Muscle of back (tissue), 11 donors: Measurements from ENCODE around the gene KRT81. TPM values are rescaled to one million over a fixed set of nuclear protein-coding genes. Genes with fewer than 3 reads are reported as not detected.
"Not testable (repeated sequence)": the region's sequence is repeated elsewhere in the genome, so short reads cannot be mapped to it uniquely, and the experiment has no call there.

Experiments
- DNase-seq, 3 donors: peaks; one replicate each; pipeline versions ENCODE4 v3.0.0 to v3.0.0-alpha.2; 2013
- polyA plus RNA-seq, 10 donors: library from polyadenylated mRNA; unstranded; fragments of 120-200 nt; gene quantifications; one replicate each; pipeline ENCODE4 v1.2.1, GENCODE V29; 2013; ENCODE audit not compliant: insufficient read length in 10 of 10

Gene KRT81
- polyA plus RNA-seq, 10 donors, result 0.08 to 0.18 (median 0.10) TPM; not detected in 6

DNA sequence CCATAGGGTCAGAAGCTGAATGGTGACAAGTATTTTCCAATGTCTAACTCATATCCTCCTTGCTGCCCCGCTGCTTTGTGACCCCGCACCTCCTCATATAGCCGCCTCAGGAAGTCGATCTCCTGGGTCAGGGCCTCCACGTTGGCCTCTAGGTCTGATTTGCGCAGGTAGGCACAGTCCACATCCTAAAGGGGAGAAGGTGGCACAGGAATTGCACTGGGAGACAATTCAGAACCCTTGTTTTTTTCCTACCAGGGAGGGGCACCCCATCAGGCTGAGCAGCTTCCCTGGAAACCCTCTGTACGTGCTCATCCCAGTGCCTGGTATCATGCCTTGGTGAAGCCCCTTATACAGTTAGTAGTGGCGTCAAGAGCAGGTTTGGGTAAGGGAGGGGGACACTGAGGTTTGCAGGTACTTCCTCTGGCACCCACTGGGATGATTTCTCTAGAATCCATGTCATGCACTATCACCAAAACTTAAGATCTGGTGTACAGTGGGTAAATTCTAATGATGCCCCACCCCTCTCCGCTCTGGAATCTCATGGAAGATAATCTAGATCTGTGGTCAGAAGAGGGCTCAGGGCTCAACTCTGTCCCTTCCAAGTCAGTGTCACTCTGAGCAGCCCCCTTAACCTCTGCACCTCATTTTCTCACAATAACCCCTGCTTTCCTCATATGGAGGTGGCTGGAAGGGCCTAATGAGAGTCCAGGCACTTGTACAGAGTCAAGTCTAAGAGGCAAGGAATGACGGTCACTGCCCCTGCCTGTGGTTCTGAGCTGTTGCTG is 37.0 kb downstream of the KRT81 start:
- DNase-seq, result no peak

GRCh38 chr12:52253391-52254179 is 37.7 kb downstream of the KRT81 start:
- no peak for DNase-seq

- no peak for DNase-seq
These were observed 38.5 kb downstream of the KRT81 start for GRCh38 chr12:52252728-52253343.

- DNase-seq, result not testable (repeated sequence)
These were observed 39.1 kb downstream of the KRT81 start for GRCh38 chr12:52252175-52252615.

- no peak for DNase-seq
These were observed 39.8 kb downstream of the KRT81 start for GRCh38 chr12:52251367-52252051.

GRCh38 chr12:52250048-52250990 is 41.0 kb downstream of the KRT81 start:
- DNase-seq, result no peak

GRCh38 chr12:52249511-52250047 is 41.8 kb downstream of the KRT81 start:
- DNase-seq, result no peak

GRCh38 chr12:52248541-52249461 is 42.5 kb downstream of the KRT81 start:
- peak; percentile 35 to 52 (median 36) for DNase-seq

GRCh38 chr12:52247622-52248540 is 43.5 kb downstream of the KRT81 start:
- no peak for DNase-seq

DNA sequence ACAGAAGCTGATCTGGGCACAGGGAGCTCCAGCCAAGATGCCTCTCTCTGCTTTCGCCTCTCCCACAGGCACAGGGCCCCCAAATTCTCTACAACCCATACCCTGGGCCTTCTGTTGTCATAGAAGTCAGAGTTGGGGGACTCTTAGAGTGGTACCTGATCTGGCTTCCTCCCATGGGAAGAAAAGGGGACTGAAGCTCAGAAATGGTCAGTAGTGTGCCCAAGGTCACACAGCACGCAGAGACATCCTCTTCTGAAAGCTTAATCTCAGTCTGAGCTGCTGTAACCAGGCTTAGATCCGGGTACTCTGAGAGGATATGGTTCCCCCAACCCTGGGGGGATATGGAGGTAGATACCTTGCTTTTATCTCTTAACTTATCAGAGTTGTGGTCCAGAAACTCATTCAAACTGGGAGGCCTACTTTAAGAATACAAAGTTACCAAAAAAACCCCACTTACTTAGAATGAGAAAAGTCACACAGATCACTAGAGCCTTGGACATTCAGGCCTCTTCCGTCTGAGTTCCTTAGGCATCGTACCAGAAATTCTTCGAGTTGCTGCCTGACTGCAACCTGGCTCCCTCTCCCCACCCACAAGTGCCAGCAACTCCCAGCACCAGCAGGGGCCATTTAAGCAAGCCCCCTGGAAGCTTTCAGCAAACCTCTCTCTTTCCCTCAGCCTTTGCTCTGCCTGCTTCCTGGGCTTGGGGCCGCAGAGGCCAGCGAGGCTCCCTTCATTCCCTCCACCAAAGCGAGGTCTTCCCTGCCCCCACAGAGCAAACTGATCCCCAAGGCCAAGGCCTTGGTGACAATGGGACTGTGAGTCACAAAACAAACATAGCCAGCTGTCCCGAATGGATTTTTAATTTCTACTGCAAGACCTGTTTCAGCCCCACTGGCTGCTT is 44.4 kb downstream of the KRT81 start:
- DNase-seq, result no peak

- DNase-seq, result no peak
These were observed 45.3 kb downstream of the KRT81 start for GRCh38 chr12:52245962-52246569.

DNA sequence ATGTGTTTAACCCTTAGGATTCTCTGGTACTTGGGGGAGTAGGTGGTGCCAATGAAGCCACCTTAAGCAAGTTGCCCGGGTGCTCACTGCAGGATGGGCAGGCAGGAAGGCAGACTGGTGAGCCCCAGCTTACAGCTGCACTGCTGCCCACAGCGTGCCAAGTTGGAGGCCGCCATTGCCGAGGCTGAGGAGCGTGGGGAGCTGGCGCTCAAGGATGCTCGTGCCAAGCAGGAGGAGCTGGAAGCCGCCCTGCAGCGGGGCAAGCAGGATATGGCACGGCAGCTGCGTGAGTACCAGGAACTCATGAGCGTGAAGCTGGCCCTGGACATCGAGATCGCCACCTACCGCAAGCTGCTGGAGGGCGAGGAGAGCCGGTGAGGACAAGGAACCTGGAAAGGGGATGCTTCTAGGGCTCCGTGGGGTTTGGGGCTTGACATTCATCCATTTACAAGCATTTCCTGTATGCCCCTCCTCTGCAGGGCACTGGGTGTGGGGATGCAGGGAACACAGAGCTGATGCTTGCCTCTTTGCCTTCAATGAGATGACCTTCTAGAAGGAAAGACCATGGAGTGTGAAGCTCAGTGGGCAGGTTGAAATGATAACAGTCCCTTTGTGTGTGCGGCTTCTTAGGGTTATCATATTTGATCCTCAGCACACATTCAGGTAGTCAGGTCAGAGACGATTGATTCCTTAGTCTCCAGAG is 45.9 kb downstream of the KRT81 start:
- DNase-seq, result no peak

DNA sequence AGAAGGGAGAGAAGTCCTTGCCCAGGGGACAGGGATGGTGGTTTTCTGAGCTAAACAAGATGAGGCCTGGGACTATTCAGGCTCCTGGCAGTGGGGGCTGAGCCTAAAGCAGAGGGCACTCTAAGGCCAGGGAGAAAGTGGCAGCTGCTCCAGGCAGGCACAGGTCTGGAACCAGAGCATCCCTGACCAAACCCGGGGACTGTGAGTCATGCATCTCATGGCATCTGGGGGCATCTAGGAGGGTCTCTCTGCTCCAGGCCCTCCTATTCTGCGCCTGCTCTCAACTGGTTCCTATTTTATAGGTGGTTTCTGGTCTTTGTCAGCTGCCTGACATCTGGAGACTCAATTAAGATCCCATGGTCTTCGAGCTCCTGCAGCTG is 46.7 kb downstream of the KRT81 start:
- DNase-seq, result no peak

DNA sequence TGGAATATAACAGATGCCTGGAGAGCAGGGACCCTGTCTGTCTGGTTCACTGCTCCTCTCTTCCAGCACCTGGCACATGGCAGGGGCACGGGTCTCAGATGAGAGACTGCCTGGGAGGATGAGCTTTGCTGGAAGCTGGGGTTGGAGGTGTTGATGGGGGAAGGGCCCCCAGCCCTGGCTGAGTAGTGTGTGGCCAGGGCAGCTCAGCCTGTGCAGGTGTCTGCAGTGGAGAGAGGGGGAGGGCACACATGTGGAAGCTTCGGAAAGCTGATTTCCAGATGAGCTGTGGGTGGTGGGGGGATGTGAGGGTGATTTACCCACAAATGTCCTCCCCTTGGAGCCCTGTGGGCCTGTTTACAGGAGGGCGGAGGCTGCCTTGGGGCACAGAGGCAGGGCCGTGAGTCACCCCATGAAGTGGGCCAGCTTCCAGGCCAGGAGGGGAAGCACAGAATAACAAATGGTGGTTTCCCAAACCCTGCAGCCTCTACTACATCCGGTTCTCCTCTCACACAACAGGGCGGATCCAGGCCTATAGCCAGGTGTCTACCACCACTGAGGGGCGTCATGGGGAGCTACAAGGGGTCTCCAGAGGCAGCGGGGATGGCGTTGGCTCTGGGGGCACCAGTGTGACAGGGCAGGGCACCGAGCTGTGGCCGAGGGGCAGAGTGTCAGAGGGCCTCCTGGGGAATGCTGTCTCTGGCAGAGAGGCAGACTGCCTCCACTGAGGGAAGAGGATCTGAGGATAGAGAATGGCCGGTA is 47.3 kb downstream of the KRT81 start:
- DNase-seq, result peak in 2 of 3 donors; percentile 49 to 75

GRCh38 chr12:52243259-52243855 is 48.0 kb downstream of the KRT81 start:
- no peak for DNase-seq
